HepG2 (cell line): ENCODE results near the gene VSX1. TPM values are rescaled to one million over a fixed set of nuclear protein-coding genes. Genes with fewer than 3 reads are reported as not detected.

ENCODE experiments used
- ATAC-seq: fragments of 200-7000 bp; cut with Tn5 transposase; 3 replicates; pipeline ENCODE4 v1.9.1; 2020; ENCODE audit warnings: mild to moderate bottlenecking, moderate library complexity
- BruUV-seq: library from RNA; stranded (reverse); fragments of 400-500 nt; replicated peaks from 2 replicates; lab custom pipeline; 2021; lab: Mats Ljungman, UMichigan
- CTCF ChIA-PET: fragments of 300-600 bp; formaldehyde crosslinking; extraction: SDS; loops from one replicate; lab custom pipeline; 2021; ENCODE audit warnings: low total read pairs, inconsistent platforms, low intra/inter-chr PET ratio; lab: Yijun Ruan, JAX
- POLR2A ChIA-PET: fragments of 350-600 bp; sonication (Branson Sonifier 250); formaldehyde crosslinking; loops from one replicate; lab custom pipeline; 2020; ENCODE audit warnings: antibody characterized with exemption, inconsistent platforms; lab: Yijun Ruan, JAX
- DNase-seq: peaks from one replicate; pipeline ENCODE4 v3.0.0-alpha.2; 2015; ENCODE audit warnings: low spot score
- FAIRE-seq: peaks from 3 replicates; lab custom pipeline; 2011; peaks lifted over from hg19 to GRCh38; lab: Jason Lieb, UNC
- H2AFZ ChIP-seq: one replicate; pipeline ENCODE4 v1.6.1; 2011; ENCODE audit warnings: low read length, inconsistent platforms
- H3K27ac ChIP-seq: fragments of 300-600 bp; 3 replicates; pipeline ENCODE4 v1.8.0; 2011; ENCODE audit warnings: mixed run types, mild to moderate bottlenecking, mixed read lengths, low read length, inconsistent platforms; ENCODE audit not compliant: insufficient read depth; ENCODE audit errors: extremely low read length
- H3K27me3 ChIP-seq, 2 experiments: fragments of 200-600 bp in 1 of 2; 2 replicates in 1 of 2; 3 replicates in 1 of 2; pipeline versions ENCODE4 v1.6.0 to v1.8.0; 2011; ENCODE audit warnings: low read length in 2 of 2, mild to moderate bottlenecking in 2 of 2, moderate library complexity in 2 of 2, inconsistent platforms in 1 of 2; ENCODE audit not compliant: insufficient read depth in 2 of 2, control insufficient read depth in 1 of 2
- H3K36me3 ChIP-seq, 2 experiments: fragments of 200-600 bp in 1 of 2; replicated peaks in 1 of 2; 2 replicates in 1 of 2; 3 replicates in 1 of 2; pipeline versions ENCODE4 v1.5.1 to v1.8.0; 2011; ENCODE audit warnings: low read length in 2 of 2, inconsistent platforms in 1 of 2; ENCODE audit not compliant: insufficient read depth in 2 of 2, control insufficient read depth in 1 of 2
- H3K4me1 ChIP-seq: 2 replicates; pipeline ENCODE4 v1.5.1; 2012; ENCODE audit warnings: low read length, inconsistent platforms; ENCODE audit not compliant: insufficient read depth
- H3K4me2 ChIP-seq: 2 replicates; pipeline ENCODE4 v1.6.0; 2011; ENCODE audit warnings: low read depth, low read length, inconsistent platforms
- H3K4me3 ChIP-seq, 3 experiments: fragments of 200-600 bp in 1 of 3; sonication (generic), shearing (Covaris generic) in 1 of 3; replicated peaks in 1 of 3; 2 replicates each; pipeline ENCODE4 v1.5.1; 2011 to 2016; ENCODE audit warnings: low read length in 3 of 3, inconsistent platforms in 2 of 3, low read depth in 2 of 3, mild to moderate bottlenecking in 2 of 3, control low read depth in 1 of 3, mixed read lengths in 1 of 3; ENCODE audit not compliant: insufficient read depth in 1 of 3
- H3K79me2 ChIP-seq: one replicate; pipeline ENCODE4 v1.6.1; 2011; ENCODE audit warnings: low read length, inconsistent platforms; ENCODE audit not compliant: insufficient read depth
- H3K9ac ChIP-seq: 2 replicates; pipeline ENCODE4 v1.6.0; 2011; ENCODE audit warnings: mild to moderate bottlenecking, low read depth, low read length, inconsistent platforms; ENCODE audit not compliant: insufficient read depth
- H3K9me3 ChIP-seq: 2 replicates; pipeline ENCODE4 v1.5.1; 2012; ENCODE audit warnings: mild to moderate bottlenecking, low read length
- H4K20me1 ChIP-seq: 2 replicates; pipeline ENCODE4 v1.6.0; 2011; ENCODE audit warnings: inconsistent platforms, mild to moderate bottlenecking, low read length, moderate library complexity; ENCODE audit not compliant: insufficient read depth
- FOSL1 ChIP-seq: sonication (generic); formaldehyde crosslinking; IDR thresholded peaks from 2 replicates; pipeline ENCODE4 v1.9.0; 2021; ENCODE audit warnings: missing genetic modification reagents, borderline replicate concordance
- MAFK ChIP-seq, 2 experiments: IDR thresholded peaks in 1 of 2; conservative IDR thresholded peaks in 1 of 2; 2 replicates each; pipeline ENCODE4 v1.6.1; 2011; ENCODE audit warnings: improper control_type of control experiment in 2 of 2, low read length in 2 of 2
- MYPOP ChIP-seq: sonication (generic); formaldehyde crosslinking; IDR thresholded peaks from 2 replicates; pipeline ENCODE4 v1.8.1; 2023; ENCODE audit warnings: mild to moderate bottlenecking, moderate library complexity, missing genetic modification reagents
- SATB2 ChIP-seq: sonication (generic); formaldehyde crosslinking; IDR thresholded peaks from 2 replicates; pipeline ENCODE4 v1.5.0; 2020; ENCODE audit warnings: missing genetic modification reagents
- ZBTB33 ChIP-seq: sonication (generic); formaldehyde crosslinking; IDR thresholded peaks from 2 replicates; pipeline ENCODE4 v1.4.0; 2020; ENCODE audit warnings: missing genetic modification reagents
- ZNF253 ChIP-seq: sonication (generic); formaldehyde crosslinking; IDR thresholded peaks from 2 replicates; pipeline ENCODE4 v1.8.0; 2022; ENCODE audit warnings: mild to moderate bottlenecking, missing genetic modification reagents, borderline replicate concordance
- ZNF629 ChIP-seq: sonication (generic); formaldehyde crosslinking; conservative IDR thresholded peaks from 2 replicates; pipeline ENCODE4 v1.5.0; 2020; ENCODE audit warnings: missing genetic modification reagents
- WGBS: methylation state at CpG from one replicate; pipeline ENCODE4 v1.1.6; 2017; ENCODE audit warnings: low lambda C conversion rate; 5-methylcytosine and 5-hydroxymethylcytosine counted together
- in situ Hi-C: cut with HindIII; loops from 2 replicates; pipeline ENCODE4 v1.10.0; 2017; ENCODE audit warnings: low pct_unique_long_range_greater_than_20kb; ENCODE audit not compliant: extremely low pct_ligation_motif_present
- intact Hi-C: fragments of 100-400 bp; cut with micrococcal nuclease; formaldehyde crosslinking; loops from one replicate; pipeline ENCODE4 v1.10.0; 2022; ENCODE audit not compliant: unreplicated experiment
- polyA plus RNA-seq, 8 experiments: library from polyadenylated mRNA; depleted of rRNA in 3 of 8; stranded (reverse) in 7 of 8; unstranded in 1 of 8; fragments of >200 nt; fragmentation: Illumina TruSeq in 4 of 8; extraction: Trizol in 4 of 8; gene quantifications; 2 replicates each; pipeline versions ENCODE4 v1.2.1 to v1.2.3, GENCODE V29; 2011 to 2016; ENCODE audit warnings: low read depth in 4 of 8, missing spikeins in 1 of 8, mixed read lengths in 1 of 8; ENCODE audit not compliant: insufficient read depth in 1 of 8
- total RNA-seq, 5 experiments: library from RNA; depleted of rRNA; stranded (reverse); fragments of >200 nt; fragmentation: Illumina TruSeq; extraction: Trizol; gene quantifications; 2 replicates each; pipeline ENCODE4 v1.2.3, GENCODE V29; 2016; ENCODE audit warnings: low read depth in 1 of 5

The VSX1 gene
- total and polyA plus RNA-seq, 2 of the 13 experiments (the other 11 are each of a cell fraction or from before 2014, with no cell fraction given): 0.04 TPM; not detected in 1

- no peaks in the 10 kb centered on the region for H3K79me2 ChIP-seq
- TF ChIP-seq ZNF629 (CRISPR knock-in tag) (peak; percentile 33; the same call in 1 of the 2 replicates), MAFK (conservative IDR thresholded peaks at IDR 0.05 in 1 of 2, IDR thresholded peaks at IDR 0.05 in 1 of 2; ENCODE audit: low read length in 2 of 2) (peak; percentile 19 to 44; a peak in 2 of 4 replicates), FOSL1 (no peak)
- H3K36me3 ChIP-seq: no peaks in the 10 kb centered on the region
- H3K9me3 ChIP-seq: no peaks in the 10 kb centered on the region
- no peak overlapping the region for H3K4me2 ChIP-seq
- intact Hi-C loops: no loop called here
- BruUV-seq: no TSS peak
- no peak overlapping the region for H3K4me3 ChIP-seq
- no peak for FAIRE-seq
- H3K9ac ChIP-seq: no peak overlapping the region
- no peak for ATAC-seq
- H3K27me3 ChIP-seq: 0 out of 5 replicates have a peak, but pooled peaks cover 0 to 5% of the 10 kb centered on the region in 2 experiments
- peaks cover 44% of the 10 kb centered on the region for H3K4me1 ChIP-seq
- ChIA-PET POLR2A (no interaction called here), CTCF (no interaction called here)
- no peak for DNase-seq
- in situ Hi-C loops: no loop called here
- no peak overlapping the region for H3K27ac ChIP-seq
- H4K20me1 ChIP-seq: no peaks in the 10 kb centered on the region
- 62% methylated on average over 3 of the region's 3 CpGs for WGBS
- no peak overlapping the region for H2AFZ ChIP-seq
Measured at GRCh38 chr20:25038103-25038410, 43.9 kb downstream of the VSX1 start.

GRCh38 chr20:25037288-25038102, 44.4 kb downstream of the VSX1 start:
- intact Hi-C loops: no loop called here
- no peaks in the 10 kb centered on the region for H4K20me1 ChIP-seq
- no peak for FAIRE-seq
- H3K27ac ChIP-seq: no peak overlapping the region
- no peaks in the 10 kb centered on the region for H3K36me3 ChIP-seq
- H3K4me1 ChIP-seq: peaks cover 44% of the 10 kb centered on the region
- H3K27me3 ChIP-seq: 0 out of 5 replicates have a peak, but pooled peaks cover 0 to 3% of the 10 kb centered on the region in 2 experiments
- WGBS: 76% methylated on average over 15 of the region's 15 CpGs
- H3K4me3 ChIP-seq: no peak overlapping the region
- H3K9ac ChIP-seq: no peak overlapping the region
- ChIA-PET POLR2A (no interaction called here), CTCF (no interaction called here)
- no peaks in the 10 kb centered on the region for H3K79me2 ChIP-seq
- in situ Hi-C loops: no loop called here
- DNase-seq: no peak
- ATAC-seq: no peak
- no peak overlapping the region for H3K4me2 ChIP-seq
- TF ChIP-seq ZNF253 (CRISPR knock-in tag) (0 out of 2 replicates have a peak, but pooled peaks have one; percentile 41), SATB2 (no peak), ZBTB33 (no peak), MYPOP (CRISPR knock-in tag) (no peak)
- no peaks in the 10 kb centered on the region for H3K9me3 ChIP-seq
- no TSS peak for BruUV-seq
- H2AFZ ChIP-seq: no peak overlapping the region
